HepG2 (cell line): ENCODE measurements around the gene RAB24. TPM values are rescaled to one million over a fixed set of nuclear protein-coding genes. Genes with fewer than 3 reads are reported as not detected.

Source experiments
- CBX1 ChIP-seq: IDR thresholded peaks from one replicate; pipeline ENCODE4 v1.6.1; 2016; ENCODE audit warnings: antibody characterized with exemption, low read depth
- EED ChIP-seq: sonication (generic); formaldehyde crosslinking; IDR thresholded peaks from 2 replicates; pipeline ENCODE4 v1.5.0; 2020; ENCODE audit warnings: mild to moderate bottlenecking, missing genetic modification reagents
- GTF2F1 ChIP-seq: fragments of 150-350 bp; IDR thresholded peaks from 2 replicates; pipeline ENCODE4 v1.6.1; 2014; ENCODE audit warnings: low read length
- MLXIP ChIP-seq: sonication (generic); formaldehyde crosslinking; IDR thresholded peaks from 2 replicates; pipeline ENCODE4 v1.9.0; 2021; ENCODE audit warnings: missing genetic modification reagents, borderline replicate concordance
- ONECUT2 ChIP-seq: sonication (generic); formaldehyde crosslinking; IDR thresholded peaks from 2 replicates; pipeline ENCODE4 v1.4.0; 2020; ENCODE audit warnings: missing genetic modification reagents
- PHF5A ChIP-seq: IDR thresholded peaks from one replicate; pipeline ENCODE4 v1.6.1; 2018; ENCODE audit warnings: low read depth, missing genetic modification reagents; ENCODE audit not compliant: unreplicated experiment
- SUZ12 ChIP-seq: fragments of 150-350 bp; IDR thresholded peaks from 2 replicates; pipeline ENCODE4 v1.6.1; 2014; ENCODE audit warnings: low read depth, low read length
- THAP7 ChIP-seq: sonication (generic); formaldehyde crosslinking; IDR thresholded peaks from 2 replicates; pipeline ENCODE4 v1.8.1; 2023; ENCODE audit warnings: mild to moderate bottlenecking, missing genetic modification reagents
- THAP9 ChIP-seq: sonication (generic); formaldehyde crosslinking; IDR thresholded peaks from 2 replicates; pipeline ENCODE4; 2020; ENCODE audit warnings: missing genetic modification reagents, mild to moderate bottlenecking, borderline replicate concordance
- TOE1 ChIP-seq: sonication (generic); formaldehyde crosslinking; IDR thresholded peaks from 2 replicates; pipeline ENCODE4 v1.4.0; 2020; ENCODE audit warnings: mild to moderate bottlenecking, missing genetic modification reagents
- YEATS4 ChIP-seq: sonication (generic); formaldehyde crosslinking; IDR thresholded peaks from 2 replicates; pipeline ENCODE4 v1.4.0; 2020; ENCODE audit warnings: missing genetic modification reagents, borderline replicate concordance
- ZBTB10 ChIP-seq: sonication (generic); formaldehyde crosslinking; IDR thresholded peaks from 2 replicates; pipeline ENCODE4 v1.4.0; 2020; ENCODE audit warnings: missing genetic modification reagents, borderline replicate concordance
- ZBTB14 ChIP-seq: sonication (generic); formaldehyde crosslinking; IDR thresholded peaks from 2 replicates; pipeline ENCODE4 v1.4.0; 2020; ENCODE audit warnings: missing genetic modification reagents
- ZSCAN21 ChIP-seq: sonication (generic); formaldehyde crosslinking; IDR thresholded peaks from 2 replicates; pipeline ENCODE4 v1.8.0; 2022; ENCODE audit warnings: mild to moderate bottlenecking, missing genetic modification reagents, moderate library complexity, borderline replicate concordance
- polyA plus RNA-seq, 8 experiments: library from polyadenylated mRNA; depleted of rRNA in 3 of 8; stranded (reverse) in 7 of 8; unstranded in 1 of 8; fragments of >200 nt; fragmentation: Illumina TruSeq in 4 of 8; extraction: Trizol in 4 of 8; gene quantifications; 2 replicates each; pipeline versions ENCODE4 v1.2.1 to v1.2.3, GENCODE V29; 2011 to 2016; ENCODE audit warnings: low read depth in 4 of 8, missing spikeins in 1 of 8, mixed read lengths in 1 of 8; ENCODE audit not compliant: insufficient read depth in 1 of 8
- total RNA-seq, 5 experiments: library from RNA; depleted of rRNA; stranded (reverse); fragments of >200 nt; fragmentation: Illumina TruSeq; extraction: Trizol; gene quantifications; 2 replicates each; pipeline ENCODE4 v1.2.3, GENCODE V29; 2016; ENCODE audit warnings: low read depth in 1 of 5

Gene RAB24
- total and polyA plus RNA-seq, 2 of the 13 experiments (the other 11 are each of a cell fraction or from before 2014, with no cell fraction given), result 22.9 to 63.7 TPM

GRCh38 chr5:177303121-177303924 is at the start of gene RAB24, which contains the start of gene PRELID1 (continued):
- TF ChIP-seq ZBTB10 (peak; percentile 86), SUZ12 (no peak), YEATS4 (peak; percentile 86), TOE1 (CRISPR knock-in tag) (0 out of 2 replicates have a peak, but pooled peaks have one; percentile 73), ZBTB14 (no peak), EED (no peak), CBX1 (no peak), MLXIP (no peak), ONECUT2 (CRISPR knock-in tag) (no peak), THAP7 (no peak), PHF5A (CRISPR knock-in tag) (no peak), THAP9 (CRISPR knock-in tag) (0 out of 2 replicates have a peak, but pooled peaks have one; percentile 19), GTF2F1 (no peak), ZSCAN21 (CRISPR knock-in tag) (peak; percentile 52; the same call in 1 of the 2 replicates)
